Stimulated activated CD4-positive, alpha-beta T cell treated with anti-CD3 and anti-CD28 coated beads, Interleukin-12 subunit alpha, Interleukin-12 subunit beta, amount 100 ng/mL, for 24 hours (primary cell): Measurements from ENCODE around the gene DOCK6.
A peak's percentile ranks its signal among the peaks of the same experiment; 100 is the strongest.

Source experiments
- DNase-seq, 2 experiments: peaks; one replicate each; pipeline ENCODE4 v3.0.0-alpha.2; 2020; ENCODE audit warnings: low read depth in 2 of 2

DOCK6 gene, protein sequence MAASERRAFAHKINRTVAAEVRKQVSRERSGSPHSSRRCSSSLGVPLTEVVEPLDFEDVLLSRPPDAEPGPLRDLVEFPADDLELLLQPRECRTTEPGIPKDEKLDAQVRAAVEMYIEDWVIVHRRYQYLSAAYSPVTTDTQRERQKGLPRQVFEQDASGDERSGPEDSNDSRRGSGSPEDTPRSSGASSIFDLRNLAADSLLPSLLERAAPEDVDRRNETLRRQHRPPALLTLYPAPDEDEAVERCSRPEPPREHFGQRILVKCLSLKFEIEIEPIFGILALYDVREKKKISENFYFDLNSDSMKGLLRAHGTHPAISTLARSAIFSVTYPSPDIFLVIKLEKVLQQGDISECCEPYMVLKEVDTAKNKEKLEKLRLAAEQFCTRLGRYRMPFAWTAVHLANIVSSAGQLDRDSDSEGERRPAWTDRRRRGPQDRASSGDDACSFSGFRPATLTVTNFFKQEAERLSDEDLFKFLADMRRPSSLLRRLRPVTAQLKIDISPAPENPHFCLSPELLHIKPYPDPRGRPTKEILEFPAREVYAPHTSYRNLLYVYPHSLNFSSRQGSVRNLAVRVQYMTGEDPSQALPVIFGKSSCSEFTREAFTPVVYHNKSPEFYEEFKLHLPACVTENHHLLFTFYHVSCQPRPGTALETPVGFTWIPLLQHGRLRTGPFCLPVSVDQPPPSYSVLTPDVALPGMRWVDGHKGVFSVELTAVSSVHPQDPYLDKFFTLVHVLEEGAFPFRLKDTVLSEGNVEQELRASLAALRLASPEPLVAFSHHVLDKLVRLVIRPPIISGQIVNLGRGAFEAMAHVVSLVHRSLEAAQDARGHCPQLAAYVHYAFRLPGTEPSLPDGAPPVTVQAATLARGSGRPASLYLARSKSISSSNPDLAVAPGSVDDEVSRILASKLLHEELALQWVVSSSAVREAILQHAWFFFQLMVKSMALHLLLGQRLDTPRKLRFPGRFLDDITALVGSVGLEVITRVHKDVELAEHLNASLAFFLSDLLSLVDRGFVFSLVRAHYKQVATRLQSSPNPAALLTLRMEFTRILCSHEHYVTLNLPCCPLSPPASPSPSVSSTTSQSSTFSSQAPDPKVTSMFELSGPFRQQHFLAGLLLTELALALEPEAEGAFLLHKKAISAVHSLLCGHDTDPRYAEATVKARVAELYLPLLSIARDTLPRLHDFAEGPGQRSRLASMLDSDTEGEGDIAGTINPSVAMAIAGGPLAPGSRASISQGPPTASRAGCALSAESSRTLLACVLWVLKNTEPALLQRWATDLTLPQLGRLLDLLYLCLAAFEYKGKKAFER (N-terminal part only)

DNA sequence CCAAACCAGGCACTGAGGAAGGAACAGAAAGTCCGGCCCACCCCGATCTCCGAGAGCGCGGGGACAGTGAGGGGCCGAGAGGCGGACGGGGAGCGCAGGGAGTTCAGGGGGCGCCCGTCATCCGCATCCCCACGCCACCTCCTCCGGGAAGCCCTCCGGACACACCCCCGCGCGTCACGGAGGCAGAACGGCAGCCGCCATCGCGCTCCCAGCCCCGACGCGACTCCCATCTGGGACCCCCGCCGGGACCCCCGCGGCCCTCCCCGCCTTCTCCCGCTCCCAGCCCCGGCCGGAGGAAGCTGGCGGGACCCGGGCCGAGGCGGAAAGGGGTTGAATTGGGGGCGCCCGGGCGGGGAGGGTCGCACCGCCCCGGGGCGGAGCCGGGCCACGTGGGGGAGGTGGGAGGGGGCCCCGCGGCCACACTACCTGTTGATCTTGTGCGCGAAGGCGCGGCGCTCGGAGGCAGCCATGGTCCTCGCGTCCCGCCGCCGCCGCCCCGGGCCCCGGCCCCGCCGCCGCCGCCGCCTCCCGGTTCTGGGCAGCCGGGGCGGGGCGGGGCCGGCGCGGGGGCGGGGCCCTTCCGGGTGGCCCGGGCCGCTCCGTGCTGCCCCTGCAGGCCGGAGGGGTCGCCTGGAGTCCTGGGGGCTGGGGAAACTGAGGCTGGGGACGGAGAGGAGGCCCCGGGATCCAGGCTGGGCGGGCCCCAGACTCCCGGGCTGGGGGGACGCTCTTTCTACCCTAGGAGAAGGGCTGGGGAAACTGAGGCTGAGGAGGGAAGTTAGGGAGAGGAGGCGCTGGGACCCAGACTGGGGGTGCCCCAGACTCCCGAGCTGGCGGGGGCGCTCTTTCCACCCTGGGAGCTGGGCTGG, at the start of gene DOCK6:
TSS of gene DOCK6 (minus strand) at position 554 of the 869 bp plus-strand sequence. CDS start at position 470, 84 bp downstream.
- DNase-seq: peak in 1 of 2 experiments; percentile 14

DNA sequence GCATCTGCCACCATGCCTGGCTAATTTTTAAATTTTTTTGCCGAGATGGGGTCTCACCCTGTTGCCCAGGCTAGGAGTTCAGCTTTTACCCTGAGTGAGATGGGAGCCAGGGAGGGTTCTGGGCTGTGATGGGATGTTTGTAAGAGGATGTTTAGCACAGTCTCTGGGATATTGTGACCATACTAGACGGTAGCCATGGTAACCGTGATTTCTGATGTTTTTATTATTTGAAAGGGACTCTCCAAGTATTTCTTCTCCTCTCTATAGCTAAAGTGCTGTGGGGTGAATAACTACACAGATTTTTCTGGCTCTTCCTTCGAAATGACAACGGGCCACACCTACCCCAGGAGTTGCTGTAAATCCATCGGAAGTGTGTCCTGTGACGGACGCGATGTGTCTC, 44.0 kb upstream of the DOCK6 start:
- DNase-seq: no peak

DNA sequence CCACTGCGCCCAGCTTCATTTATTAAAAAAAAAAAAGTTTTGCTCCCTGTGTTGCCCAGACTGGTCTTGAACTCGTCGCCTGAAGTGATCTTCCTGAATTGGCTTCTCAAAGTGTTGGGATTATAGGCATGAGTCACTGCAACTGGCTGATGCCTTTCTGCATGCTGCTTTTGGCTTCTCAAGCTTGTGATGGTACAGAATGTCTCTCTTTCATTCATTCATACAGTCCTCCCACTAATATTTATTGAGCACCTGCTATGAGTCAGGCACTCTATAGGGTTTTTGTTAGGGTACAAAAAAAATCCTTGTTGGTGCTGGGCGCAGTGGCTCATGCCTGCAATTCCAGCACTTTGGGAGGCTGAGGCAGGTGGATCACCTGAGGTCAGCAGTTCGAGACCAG, 42.6 kb upstream of the DOCK6 start:
- DNase-seq: no peak

DNA sequence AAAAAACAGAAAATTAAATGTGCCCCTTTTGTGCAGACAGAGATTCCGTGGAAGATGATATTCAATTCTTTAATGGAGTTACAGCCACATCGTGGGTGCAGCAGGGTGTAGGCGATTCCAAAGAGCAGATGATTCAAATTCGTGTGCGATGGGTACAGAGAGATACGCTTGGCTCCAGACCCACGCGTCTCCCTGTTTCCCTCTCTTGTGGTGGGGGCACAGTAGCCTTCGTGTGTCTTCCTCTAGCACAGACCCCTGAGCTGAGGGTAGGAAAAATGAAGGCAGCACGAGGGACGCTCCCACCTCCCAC, 38.4 kb upstream of the DOCK6 start:
- no peak for DNase-seq

DNA sequence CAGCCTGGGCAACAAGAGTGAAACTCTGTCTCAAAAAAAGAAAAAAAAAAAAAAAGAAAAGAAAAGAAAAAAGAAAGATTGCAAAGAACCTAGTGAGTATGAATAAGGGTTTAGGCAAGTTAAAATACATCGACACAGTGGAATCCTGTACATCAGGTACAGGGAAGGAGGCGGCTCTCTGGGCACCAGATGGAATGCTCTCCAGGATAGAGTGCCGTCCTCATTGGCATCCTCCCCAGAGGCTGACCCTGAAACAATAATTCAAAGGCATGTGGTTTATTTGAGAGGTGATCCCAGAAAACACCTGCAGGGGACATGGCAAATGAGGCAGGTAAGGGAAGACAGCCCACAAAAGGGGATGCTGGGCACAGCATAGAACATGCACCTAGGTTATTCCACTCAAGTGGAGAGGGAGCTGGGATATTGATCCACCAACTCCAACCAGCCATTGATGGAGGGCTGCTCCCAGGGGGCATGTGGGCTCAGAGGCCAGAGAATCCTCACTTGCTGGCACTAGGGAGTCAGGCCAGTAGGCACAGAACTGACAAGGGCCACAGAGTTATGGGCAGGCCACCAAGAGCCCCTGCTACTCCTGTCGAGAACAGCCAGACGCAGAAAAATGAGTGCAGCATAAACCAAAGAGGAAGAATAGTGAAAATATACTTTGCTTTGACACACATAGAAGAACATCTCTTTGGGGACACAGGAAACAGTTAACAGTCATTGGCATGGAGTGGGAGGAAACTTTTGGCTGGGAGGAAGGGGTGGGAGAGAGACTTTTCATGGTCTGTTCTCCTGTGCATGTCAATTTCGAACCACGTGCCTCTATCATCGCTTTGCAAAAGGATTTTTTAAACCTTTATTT, 37.9 kb upstream of the DOCK6 start:
- no peak for DNase-seq

DNA sequence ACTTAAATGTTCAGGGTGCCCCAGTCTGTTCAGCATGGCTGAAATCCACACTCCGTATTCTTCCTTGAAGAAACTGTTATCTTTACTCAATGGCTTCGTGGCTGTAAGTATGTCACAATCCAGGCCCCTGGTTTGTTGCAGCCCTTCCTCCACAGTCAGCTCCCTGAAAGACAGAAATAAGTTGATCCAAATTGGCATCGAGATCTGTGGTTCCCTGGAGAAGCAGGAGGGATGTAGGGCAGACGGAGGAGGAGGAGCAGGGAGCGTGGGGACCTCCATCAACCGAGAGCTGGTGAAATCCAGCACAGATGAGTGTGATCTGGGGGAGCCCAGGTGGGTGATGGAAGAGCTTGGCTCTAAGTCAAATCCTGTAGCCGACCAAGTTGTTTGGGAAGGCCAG, 33.9 kb upstream of the DOCK6 start:
- DNase-seq: no peak

DNA sequence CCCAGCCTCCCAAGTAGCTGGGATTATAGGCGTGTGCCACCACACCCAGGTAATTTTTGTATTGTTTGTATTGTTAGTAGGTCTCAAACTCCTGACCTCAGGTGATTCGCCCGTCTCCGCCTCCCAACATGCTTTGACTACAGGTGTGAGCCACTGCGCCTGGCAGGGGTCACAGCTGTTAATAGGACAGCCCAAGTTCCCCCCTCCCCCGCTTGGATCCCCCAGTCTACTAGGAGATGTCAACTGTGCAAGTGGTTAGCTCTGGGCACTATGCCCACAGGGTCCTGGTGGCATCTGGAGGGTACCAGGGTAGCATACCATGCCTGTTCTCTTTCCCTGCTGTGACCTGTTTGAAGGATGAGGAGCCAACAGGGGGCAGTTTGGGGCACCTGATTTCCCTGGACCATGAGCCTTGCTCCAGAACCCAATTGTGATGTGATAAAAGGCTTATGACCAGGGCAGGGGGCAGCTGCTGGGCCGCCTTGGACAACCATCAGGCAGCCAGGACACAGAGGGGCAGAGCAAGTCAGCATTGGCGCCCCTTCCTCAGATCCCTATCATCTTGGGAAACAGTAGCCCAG, 33.4 kb upstream of the DOCK6 start, which contains the start of gene TSPAN16:
TSS of gene TSPAN16 (plus strand) at position 496 of the 581 bp plus-strand sequence. CDS start 138 bp downstream, outside the sequence.
- no peak for DNase-seq

DNA sequence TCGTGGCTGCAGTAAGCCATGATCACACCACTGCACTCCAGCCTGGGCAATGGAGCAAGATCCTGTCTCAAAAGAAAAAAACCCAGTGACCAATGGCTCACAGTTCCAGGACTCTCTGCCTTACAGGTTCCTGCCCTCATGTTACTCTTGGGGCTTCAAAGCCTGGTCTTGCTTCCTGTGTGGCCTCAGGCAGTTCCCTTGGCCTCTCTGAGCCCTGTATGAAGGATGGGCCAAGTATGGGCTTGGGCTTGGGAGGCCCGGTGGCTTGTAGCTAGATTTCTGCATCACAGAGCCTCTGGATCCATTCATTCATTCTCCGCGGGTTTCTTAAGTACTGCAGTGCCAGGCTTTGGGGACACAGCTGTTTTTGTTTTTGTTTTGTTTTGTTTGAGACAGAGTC, 32.9 kb upstream of the DOCK6 start:
- no peak for DNase-seq

DNA sequence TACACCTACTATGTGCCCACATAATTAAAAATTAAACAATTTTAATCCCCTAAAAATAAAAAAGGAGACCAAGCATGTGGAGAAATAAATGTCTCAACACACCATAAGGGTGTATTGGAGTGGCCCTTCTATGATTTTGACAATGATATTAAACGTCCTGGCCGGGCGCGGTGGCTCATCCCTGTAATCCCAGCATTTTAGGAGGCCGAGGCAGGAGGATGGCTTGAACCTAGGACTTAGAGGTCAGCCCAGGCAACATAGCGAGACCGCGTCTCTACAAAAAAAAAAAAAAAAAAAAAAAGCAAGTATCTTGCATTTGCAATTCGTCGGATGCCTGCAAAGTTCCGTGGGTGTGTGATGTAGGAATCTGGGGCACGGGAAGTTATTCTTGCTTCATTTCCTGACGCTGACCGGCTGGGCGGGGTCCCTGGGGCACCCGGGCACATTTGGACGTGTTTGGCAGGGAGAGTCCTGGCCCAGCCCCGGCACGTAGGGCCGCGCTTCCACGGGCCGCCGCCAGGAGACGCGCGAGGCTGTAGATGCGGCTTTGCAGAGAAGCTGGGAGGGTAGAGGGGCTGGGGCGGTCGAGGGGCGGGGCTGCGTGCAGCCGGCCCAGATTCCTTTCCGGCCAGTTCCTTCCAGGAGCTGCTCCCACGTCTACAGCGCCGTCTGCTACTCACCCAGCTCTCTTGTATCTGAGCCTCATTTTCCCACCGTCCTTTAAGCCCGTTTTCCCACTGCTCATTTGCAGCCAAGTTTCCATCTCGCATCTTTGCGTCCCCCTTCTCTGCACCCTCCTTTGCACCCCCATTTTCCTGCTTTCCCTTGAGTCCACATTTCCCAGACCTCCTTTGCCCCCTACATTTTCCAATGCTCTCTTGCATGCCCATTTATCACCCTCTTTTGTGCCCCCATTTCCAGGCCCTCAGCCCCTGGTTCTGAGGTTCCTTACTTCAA, 31.4 kb upstream of the DOCK6 start:
- peak; percentile 67 to 83 for DNase-seq

DNA sequence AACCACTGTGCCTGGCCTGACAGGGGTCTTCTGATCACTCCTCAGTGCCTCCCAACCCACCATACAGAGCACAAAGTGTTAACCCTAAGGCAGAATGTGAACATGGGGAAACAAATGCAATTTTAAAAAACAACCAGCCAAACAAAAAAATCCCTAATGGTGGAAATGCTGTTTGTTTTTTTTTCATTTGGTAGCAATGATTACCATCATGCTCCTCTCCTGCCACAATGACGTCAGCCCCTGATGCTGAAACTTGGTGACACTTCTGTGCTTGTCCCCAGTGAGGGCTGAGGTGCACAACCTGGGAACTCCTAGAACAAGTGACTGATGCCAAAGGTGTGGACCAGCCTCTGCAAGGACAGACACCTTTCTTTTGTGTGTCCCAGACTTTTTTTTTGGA, 29.7 kb upstream of the DOCK6 start:
- no peak for DNase-seq

DNA sequence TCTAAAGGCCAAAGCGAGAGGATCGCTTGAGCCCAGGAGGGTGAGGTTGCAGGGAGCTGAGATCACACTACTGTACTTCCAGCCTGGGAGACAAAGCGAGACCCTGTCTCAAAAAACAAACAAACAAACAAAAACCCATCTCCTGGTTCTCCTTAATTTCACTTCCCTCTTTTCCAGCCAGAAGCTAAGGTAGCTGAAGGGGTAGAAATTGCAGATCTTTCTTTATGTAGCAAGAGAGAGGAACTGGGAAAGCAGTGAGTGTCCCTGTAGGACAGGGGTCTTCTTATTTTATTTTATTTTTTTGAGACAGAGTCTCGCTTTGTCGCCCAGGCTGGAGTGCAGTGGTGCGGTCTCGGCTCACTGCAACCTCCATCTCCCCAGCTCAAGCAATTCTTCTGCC, 29.1 kb upstream of the DOCK6 start:
- no peak for DNase-seq

DNA sequence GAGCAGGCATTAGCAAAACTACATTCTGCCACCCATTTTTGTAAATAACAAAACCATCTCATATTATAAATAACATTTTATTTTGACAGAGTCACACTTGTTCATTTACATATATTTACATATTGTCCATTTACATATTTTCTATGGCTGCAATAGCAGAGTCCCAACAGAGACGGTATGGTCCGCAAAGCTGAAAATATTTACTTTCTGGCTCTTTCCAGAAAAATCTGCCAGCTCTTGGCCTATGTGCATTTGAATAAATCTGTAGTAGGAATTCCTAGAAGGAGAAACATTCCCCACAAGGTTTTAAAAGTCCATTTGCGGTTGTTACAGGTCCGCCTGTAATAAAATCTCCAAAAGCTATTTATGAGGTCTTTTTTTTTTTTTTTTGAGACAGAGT, 27.9 kb upstream of the DOCK6 start:
- no peak for DNase-seq

DNA sequence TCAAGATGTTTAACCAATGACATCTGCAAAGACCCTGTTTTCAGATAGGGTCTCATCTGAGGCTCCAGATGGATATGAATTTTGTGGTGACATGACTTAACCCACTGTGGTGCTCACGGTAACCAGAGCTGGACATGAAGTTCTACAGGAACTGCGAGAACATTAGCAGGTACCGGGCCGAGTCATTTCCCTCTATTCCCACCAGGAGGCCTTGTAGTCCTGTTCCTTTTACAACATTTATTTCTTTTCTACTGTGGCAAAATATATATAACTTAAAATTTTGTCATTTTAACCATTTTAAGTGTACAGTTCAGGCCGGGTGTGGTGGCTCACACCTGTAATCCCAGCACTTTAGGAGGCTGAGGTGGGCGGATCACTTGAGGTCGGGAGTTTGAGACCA, 26.0 kb upstream of the DOCK6 start:
- no peak for DNase-seq

DNA sequence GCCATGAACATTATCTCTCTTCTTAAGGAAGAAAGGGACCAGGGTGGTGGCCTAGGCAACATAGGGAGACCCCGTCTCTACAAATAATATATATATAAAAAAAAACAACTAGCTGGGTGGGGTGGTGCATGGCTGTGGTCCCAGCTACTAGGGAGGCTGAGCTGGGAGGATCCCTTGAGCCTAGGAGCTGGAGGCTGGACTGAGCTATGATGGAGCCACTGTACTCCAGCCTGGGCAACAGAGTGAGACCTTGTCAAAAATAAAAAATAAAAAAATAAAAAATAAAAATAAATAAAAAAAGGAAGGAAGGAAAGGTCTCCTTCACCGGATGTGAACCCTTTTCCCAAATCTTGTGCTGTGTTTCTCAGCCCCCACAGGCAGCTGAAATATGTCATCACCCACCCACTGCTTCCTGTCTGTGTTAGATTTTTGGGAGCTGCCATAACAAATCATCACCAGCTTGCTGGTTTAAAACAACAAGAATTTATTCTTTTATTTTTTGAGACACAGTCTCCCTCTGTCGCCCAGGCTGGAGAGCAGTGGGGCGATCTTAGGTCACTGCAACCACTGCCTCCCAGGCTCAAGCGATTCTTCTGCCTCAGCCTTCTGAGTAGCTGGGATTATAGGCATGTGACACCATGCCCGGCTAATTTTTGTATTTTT, 24.1 kb upstream of the DOCK6 start:
- no peak for DNase-seq

DNA sequence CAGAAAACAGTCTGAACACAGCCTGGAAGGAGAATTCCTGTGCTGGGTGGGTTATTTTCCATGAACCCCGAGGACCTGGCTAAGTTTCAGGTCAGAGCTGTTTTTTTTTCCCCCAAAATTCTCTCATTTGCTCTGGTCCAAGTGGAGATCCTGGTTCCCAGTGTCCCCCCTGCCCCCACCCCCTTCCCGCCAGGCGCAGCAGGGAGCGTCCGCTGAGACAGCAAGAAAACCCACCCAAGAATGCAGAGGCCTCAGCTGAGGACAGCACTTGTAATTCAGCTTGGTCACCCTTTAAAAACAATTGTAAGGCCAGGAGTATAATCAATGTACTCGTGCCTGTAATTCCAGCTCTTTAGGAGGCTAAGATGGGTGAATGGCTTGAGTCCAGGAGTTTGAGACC, 22.2 kb upstream of the DOCK6 start:
- no peak for DNase-seq

DNA sequence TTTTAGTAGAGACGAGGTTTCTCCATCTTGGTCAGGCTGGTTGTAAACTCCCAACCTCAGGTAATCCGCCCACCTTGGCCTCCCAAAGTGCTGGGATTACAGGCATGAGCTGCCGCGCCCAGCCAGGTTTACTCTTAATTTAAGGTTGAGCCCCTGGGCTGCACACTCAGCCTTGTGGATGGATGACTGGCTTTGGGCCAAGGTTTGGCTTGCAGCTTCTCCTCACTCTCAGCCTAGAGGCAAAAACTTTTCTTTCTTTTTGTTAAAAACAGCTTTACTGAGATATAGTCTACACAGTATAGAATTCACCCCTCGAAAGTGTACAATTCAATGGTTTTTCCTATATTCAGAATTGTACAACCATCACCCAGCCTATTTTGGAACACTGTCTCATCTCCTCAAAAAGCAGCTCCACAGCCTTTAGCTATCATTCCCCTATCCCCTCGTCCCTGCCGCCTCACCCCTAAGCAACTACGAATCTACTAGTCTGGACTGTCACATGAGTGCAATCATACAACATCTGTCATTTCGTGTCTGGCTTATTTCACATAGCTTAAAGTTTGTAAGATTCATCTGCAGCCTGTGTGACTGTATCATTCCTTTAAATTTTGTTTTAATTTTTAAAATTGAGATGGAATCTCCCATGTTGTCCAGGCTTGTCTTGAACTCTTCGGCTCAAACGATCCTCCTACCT, 19.2 kb upstream of the DOCK6 start:
- no peak for DNase-seq

DNA sequence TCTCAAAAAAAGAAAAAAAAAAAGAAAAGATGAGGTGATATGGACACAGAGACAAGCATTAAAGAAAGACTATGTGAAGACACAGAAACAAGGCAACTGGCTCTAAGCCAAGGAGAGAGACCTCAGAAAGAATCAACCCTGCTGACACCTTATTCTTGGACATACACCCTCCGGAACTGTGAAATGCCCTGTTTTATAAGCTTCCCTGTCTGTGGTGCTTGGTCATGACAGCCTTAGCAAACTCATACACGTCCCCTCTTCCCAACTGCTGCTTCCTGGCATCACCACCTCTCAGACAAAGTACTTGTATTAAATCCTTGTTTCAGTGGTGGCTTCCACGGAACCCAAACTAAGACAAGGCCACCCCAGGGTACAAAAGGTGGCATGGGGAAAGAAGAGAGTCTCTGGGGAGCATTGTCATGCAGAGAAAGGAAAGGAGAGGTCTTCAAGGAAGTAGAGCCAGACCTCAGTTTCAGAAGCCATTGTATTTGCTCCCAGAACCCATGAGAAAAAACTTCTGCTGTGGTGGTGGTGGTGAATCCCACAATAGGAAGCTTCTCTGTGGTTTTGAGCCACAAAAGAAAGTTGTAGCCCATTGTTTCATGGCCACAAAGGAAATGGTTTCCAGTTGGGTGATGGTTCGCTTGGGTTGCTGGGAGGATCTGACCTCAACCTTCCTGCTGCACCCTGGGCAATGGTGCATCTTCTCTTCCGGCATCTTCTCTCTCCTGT, 17.3 kb upstream of the DOCK6 start:
- peak in 1 of 2 experiments; percentile 14 for DNase-seq
